ENCODE results near the gene TMOD4. TPM values are rescaled to one million over a fixed set of nuclear protein-coding genes. Genes with fewer than 3 reads are reported as not detected.
"Not testable (repeated sequence)": the region's sequence is repeated elsewhere in the genome, so short reads cannot be mapped to it uniquely, and the experiment has no call there.

The TMOD4 gene
- total RNA-seq, 4 donors from 2014 or later = not detected

DNA sequence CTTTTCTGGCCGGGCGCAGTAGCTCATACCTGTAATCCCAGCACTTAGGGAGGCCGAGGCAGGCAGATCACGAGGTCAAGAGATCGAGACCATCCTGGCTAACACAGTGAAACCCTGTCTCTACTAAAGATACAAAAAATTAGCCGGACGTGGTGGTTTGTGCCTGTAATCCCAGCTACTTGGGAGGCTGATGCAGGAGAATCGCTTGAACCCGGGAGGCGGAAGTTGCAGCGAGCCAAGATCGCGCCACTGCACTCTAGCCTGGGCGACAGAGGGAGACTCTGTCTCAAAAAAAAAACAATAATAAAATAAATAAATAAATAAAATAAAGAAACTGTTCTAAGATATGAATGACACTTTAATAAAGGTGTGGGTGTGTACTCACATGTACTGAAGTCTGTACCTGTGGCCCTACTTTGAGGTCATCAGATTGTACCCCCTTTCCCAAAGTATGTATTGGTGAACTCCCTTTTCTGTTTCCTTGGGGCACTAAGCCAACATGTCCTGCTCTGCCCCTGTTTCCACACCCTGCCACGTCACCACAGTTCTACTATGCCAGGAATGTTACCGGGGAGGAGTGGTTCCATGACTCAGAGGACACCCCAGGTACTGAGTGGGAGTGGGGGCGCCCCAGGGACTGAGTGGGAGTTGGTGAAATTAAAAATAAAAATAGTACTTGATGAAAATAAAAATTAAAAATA, 19.3 kb upstream of the TMOD4 start:
- peak overlapping the region; percentile 95 to 99 (median 96) for H3K27ac ChIP-seq
- H3K4me1 ChIP-seq = peaks cover 0 to 35% (median 21%) of the 10 kb centered on the region in 4 donors
- in situ Hi-C loops (cut with MboI; ENCODE audit: low pct_ligation_motif_present in 1 of 4, low pct_unique_long_range_greater_than_20kb in 1 of 4, low sequenced_read_pairs in 3 of 4); H3K27me3 ChIP-seq; H3K9me3 ChIP-seq; H3K36me3 ChIP-seq: not testable (repeated sequence)
- intact Hi-C loops (cut with DNase I; ENCODE audit: low total_unique reads) = loop anchor here (5.0 kb wide), 1 partner anchor 57 kb away; the partner anchor contains the start of gene PSMD4
- TF ChIP-seq POLR2AphosphoS5 (IDR thresholded peaks at IDR 0.05) (peak in 2 of 3 donors; percentile 10 to 80), POLR2A (IDR thresholded peaks at IDR 0.05) (peak; percentile 41), EP300 (IDR thresholded peaks at IDR 0.05; ENCODE audit: low read depth) (peak; percentile 75)
- WGBS, 2 donors (ENCODE audit: low coverage in 1 of 2) = 53 to 59% methylated on average over 3 to 17 of the region's 17 CpGs
- H3K4me3 ChIP-seq = peak overlapping the region in 3 of 4 donors; percentile 11 to 41 (median 12)
- peak; percentile 92 for DNase-seq

- no peak for TF ChIP-seq POLR2A (IDR thresholded peaks at IDR 0.05)
- TF ChIP-seq POLR2AphosphoS5 (IDR thresholded peaks at IDR 0.05) = no peak
- no peak for TF ChIP-seq EP300 (IDR thresholded peaks at IDR 0.05; ENCODE audit: low read depth)
- no peak for TF ChIP-seq CTCF (IDR thresholded peaks at IDR 0.05)
- Histone ChIP-seq H3K4me3 (no peak overlapping the region), H3K4me1 (peaks cover 3 to 33% (median 21%) of the 10 kb centered on the region in 4 donors), H3K27me3 (no peaks in the 10 kb centered on the region), H3K27ac (no peak overlapping the region), H3K9me3 (no peaks in the 10 kb centered on the region), H3K36me3 (no peaks in the 10 kb centered on the region)
- in situ Hi-C loops (cut with MboI; ENCODE audit: low pct_ligation_motif_present in 1 of 4, low pct_unique_long_range_greater_than_20kb in 1 of 4, low sequenced_read_pairs in 3 of 4) = no loop called here
- intact Hi-C loops (cut with DNase I; ENCODE audit: low total_unique reads) = no loop called here
- no peak for DNase-seq
- 44 to 75% methylated on average over 1 of the region's 1 CpG for WGBS, 2 donors (ENCODE audit: low coverage in 1 of 2)
These were observed 18.1 kb upstream of the TMOD4 start for GRCh38 chr1:151193856-151194255.

DNA sequence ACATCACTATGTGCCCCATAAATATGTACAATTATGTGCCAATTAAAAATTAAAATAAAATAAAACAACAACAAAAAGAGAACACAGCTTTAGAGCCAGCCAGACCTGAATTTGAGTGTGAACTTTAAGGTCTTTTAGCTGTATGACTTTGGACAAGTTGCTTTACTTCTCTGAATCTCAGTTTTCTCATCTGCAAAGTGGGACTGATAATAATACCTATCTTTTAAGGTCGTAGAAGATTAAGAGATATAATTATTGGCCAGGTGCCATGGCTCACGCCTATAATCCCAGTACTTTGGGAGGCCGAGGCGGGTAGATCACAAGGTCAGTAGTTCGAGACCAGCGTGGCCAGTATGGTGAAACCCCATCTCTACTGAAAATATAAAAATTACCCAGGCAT, 17.5 kb upstream of the TMOD4 start:
- in situ Hi-C loops (cut with MboI; ENCODE audit: low pct_ligation_motif_present in 1 of 4, low pct_unique_long_range_greater_than_20kb in 1 of 4, low sequenced_read_pairs in 3 of 4) = no loop called here
- H3K4me3 ChIP-seq = no peak overlapping the region
- DNase-seq = no peak
- TF ChIP-seq POLR2A (IDR thresholded peaks at IDR 0.05) (no peak), CTCF (IDR thresholded peaks at IDR 0.05) (no peak)
- H3K36me3 ChIP-seq = no peaks in the 10 kb centered on the region
- no peaks in the 10 kb centered on the region for H3K27me3 ChIP-seq
- intact Hi-C loops (cut with DNase I; ENCODE audit: low total_unique reads) = no loop called here
- H3K9me3 ChIP-seq = no peaks in the 10 kb centered on the region
- WGBS, 2 donors (ENCODE audit: low coverage in 1 of 2) = 50 to 55% methylated on average over 2 to 6 of the region's 6 CpGs
- H3K27ac ChIP-seq = no peak overlapping the region
- peaks cover 9 to 38% (median 26%) of the 10 kb centered on the region in 4 donors for H3K4me1 ChIP-seq

DNA sequence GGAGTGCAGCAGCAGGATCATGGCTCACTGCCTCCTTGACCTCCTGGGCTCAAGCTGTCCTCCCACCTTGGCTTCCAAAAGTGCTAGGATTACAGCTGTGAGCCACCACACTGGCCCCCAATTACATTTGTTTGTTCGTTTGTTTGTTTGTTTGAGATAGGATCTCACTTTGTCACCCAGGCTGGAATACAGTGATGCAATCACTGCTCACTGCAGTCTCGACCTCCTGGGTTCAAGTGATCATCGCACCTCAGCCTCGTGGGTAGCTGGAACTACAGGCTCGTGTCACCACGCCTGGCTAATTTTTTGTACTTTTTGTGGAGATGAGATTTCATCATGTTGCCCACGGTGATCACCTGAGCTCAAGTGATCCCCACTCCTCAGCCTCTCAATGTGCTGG, 16.3 kb upstream of the TMOD4 start:
- Histone ChIP-seq H3K9me3 (no peaks in the 10 kb centered on the region), H3K4me3 (no peak overlapping the region), H3K4me1 (peaks cover 17 to 41% (median 22%) of the 10 kb centered on the region in 4 donors), H3K27me3 (no peaks in the 10 kb centered on the region), H3K27ac (no peak overlapping the region), H3K36me3 (no peaks in the 10 kb centered on the region)
- intact Hi-C loops (cut with DNase I; ENCODE audit: low total_unique reads) (no loop called here), in situ Hi-C loops (cut with MboI; ENCODE audit: low pct_ligation_motif_present in 1 of 4, low pct_unique_long_range_greater_than_20kb in 1 of 4, low sequenced_read_pairs in 3 of 4) (no loop called here)
- TF ChIP-seq POLR2AphosphoS5 (IDR thresholded peaks at IDR 0.05) = no peak
- WGBS, 2 donors (ENCODE audit: low coverage in 1 of 2) = 68% methylated on average over 7 of the region's 7 CpGs; no CpG with 5 or more reads in 1 of the 2 donors
- no peak for DNase-seq

DNA sequence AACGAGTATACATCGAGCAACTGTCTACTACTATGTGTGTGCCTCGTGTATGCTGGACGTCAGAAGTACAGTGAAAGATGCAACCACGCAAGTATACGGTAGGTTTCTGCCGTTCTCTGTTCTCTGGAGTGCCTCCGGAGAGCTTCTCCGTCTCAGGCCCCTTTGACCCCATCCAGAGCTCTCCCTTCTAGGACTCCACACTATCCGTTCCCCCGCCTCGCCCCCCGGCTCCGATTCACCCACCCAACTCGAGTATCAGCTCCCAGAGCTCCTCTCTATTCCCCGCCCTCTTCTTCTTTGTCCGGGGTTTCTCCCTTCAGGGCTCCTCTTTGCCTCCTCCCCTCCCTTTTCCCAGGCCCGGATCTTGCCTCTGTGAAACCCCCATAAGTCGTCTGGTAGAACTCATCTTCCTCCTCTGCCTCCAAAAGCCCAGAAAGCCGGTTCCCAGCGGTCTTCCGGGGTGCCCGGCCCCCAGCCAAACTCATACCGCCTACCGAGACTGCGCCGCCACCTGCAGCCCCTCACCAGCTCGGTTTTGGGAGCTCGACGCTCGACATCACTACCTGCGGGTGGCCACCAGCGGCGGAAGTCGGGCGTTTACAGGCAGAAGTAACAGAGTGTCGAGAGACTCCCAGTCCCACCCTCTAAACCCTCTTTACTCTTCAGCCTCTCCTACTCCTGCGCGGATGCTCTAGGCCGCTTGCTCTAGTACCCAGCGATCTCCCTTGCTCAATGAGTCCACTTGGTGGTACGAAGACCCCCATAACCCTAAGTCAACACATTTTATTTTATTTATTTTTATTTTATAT, 14.1 kb upstream of the TMOD4 start, which contains the start of gene VPS72:
Gene VPS72 (minus strand): TSS at position 561 of the 809 bp plus-strand sequence. CDS start 76 bp downstream, at position 485.
- in situ Hi-C loops (cut with MboI; ENCODE audit: low pct_ligation_motif_present in 1 of 4, low pct_unique_long_range_greater_than_20kb in 1 of 4, low sequenced_read_pairs in 3 of 4) = no loop called here
- Histone ChIP-seq H3K36me3 (peaks cover 0 to 8% (median 4%) of the 10 kb centered on the region in 4 donors), H3K27me3 (no peaks in the 10 kb centered on the region), H3K4me1 (peaks cover 16 to 36% (median 21%) of the 10 kb centered on the region in 4 donors), H3K27ac (peak within 1 kb of the TSS; percentile 85 to 93 (median 90)), H3K9me3 (no peaks in the 10 kb centered on the region), H3K4me3 (peak within 1 kb of the TSS; percentile 67 to 94 (median 86))
- peak; percentile 76 to 86 (median 84) for TF ChIP-seq POLR2AphosphoS5 (IDR thresholded peaks at IDR 0.05)
- TF ChIP-seq CTCF (IDR thresholded peaks at IDR 0.05) = peak; percentile 20 to 69 (median 31)
- TF ChIP-seq EP300 (IDR thresholded peaks at IDR 0.05; ENCODE audit: low read depth) = no peak
- peak; percentile 75 for TF ChIP-seq POLR2A (IDR thresholded peaks at IDR 0.05)
- peak; percentile 90 for DNase-seq
- intact Hi-C loops (cut with DNase I; ENCODE audit: low total_unique reads) = no loop called here
- WGBS, 2 donors (ENCODE audit: low coverage in 1 of 2) = 0 to 1% methylated on average over 25 to 42 of the region's 42 CpGs

DNA sequence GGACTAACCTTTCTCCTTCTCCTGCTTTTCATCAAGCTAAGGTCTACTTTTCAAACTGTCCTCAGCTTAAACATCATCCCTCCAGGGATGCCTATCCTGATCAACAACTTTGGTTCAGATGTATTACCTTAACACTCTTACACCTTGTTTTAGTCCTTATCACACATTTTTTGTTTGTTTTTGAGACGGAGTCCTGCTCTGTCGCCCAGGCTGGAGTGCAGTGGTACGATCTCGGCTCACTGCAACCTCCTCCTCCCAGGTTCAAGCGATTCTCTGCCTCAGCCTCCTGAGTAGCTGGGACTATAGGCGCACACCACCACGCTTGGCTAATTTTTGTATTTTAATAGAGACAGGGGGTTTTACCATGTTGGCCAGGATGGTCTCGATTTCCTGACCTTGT, 12.9 kb upstream of the TMOD4 start:
- H3K9me3 ChIP-seq; intact Hi-C loops (cut with DNase I; ENCODE audit: low total_unique reads); H3K27me3 ChIP-seq; DNase-seq; in situ Hi-C loops (cut with MboI; ENCODE audit: low pct_ligation_motif_present in 1 of 4, low pct_unique_long_range_greater_than_20kb in 1 of 4, low sequenced_read_pairs in 3 of 4): not testable (repeated sequence)
- Histone ChIP-seq H3K4me1 (peaks cover 16 to 34% (median 21%) of the 10 kb centered on the region in 4 donors), H3K36me3 (peaks cover 0 to 20% (median 10%) of the 10 kb centered on the region in 4 donors), H3K27ac (peak overlapping the region; percentile 85 to 93 (median 90)), H3K4me3 (peak overlapping the region in 2 of 4 donors; percentile 67 to 93)
- 75% methylated on average over 8 of the region's 8 CpGs; no CpG with 5 or more reads in 1 of the 2 donors for WGBS, 2 donors (ENCODE audit: low coverage in 1 of 2)

Data from transverse colon (tissue), 4 donors.